ENCODE measurements around the gene F11R.

DNA sequence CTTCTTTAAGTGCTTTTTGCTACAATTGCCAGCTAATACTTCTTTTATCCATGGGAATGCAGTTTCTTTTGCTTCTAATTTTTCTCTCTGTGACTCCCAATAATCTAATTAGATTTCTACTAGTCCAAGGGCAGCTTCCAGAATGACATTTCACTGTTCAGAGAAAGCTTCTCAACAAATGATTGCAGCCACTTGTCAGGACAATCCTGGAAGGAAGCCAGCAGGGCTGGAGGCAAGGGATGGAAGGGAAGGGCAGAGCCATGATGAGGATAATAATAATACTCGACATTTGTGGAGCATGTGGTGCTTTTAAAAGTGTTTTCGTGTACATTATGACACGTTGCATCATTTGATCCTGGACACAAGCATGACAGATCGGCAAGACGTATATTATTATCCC is 19.4 kb downstream of the F11R start:
- TF ChIP-seq, protein P1, sequence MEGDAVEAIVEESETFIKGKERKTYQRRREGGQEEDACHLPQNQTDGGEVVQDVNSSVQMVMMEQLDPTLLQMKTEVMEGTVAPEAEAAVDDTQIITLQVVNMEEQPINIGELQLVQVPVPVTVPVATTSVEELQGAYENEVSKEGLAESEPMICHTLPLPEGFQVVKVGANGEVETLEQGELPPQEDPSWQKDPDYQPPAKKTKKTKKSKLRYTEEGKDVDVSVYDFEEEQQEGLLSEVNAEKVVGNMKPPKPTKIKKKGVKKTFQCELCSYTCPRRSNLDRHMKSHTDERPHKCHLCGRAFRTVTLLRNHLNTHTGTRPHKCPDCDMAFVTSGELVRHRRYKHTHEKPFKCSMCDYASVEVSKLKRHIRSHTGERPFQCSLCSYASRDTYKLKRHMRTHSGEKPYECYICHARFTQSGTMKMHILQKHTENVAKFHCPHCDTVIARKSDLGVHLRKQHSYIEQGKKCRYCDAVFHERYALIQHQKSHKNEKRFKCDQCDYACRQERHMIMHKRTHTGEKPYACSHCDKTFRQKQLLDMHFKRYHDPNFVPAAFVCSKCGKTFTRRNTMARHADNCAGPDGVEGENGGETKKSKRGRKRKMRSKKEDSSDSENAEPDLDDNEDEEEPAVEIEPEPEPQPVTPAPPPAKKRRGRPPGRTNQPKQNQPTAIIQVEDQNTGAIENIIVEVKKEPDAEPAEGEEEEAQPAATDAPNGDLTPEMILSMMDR (IDR thresholded peaks at IDR 0.05), result no peak
- no peak for TF ChIP-seq POLR2A (IDR thresholded peaks at IDR 0.05)

Measured in uterus (tissue), 2 donors.